HG03045 (cell line): Measurements from ENCODE around the gene ATF7IP2.
"Not testable (repeated sequence)": the region's sequence is repeated elsewhere in the genome, so short reads cannot be mapped to it uniquely, and the experiment has no call there.

Experiments
- ATAC-seq: cut with Tn5 transposase; IDR thresholded peaks from one replicate; pipeline ENCODE4 v1.9.1; 2021; ENCODE audit warnings: mild to moderate bottlenecking, moderate library complexity; ENCODE audit not compliant: unreplicated experiment

ATF7IP2 gene, protein sequence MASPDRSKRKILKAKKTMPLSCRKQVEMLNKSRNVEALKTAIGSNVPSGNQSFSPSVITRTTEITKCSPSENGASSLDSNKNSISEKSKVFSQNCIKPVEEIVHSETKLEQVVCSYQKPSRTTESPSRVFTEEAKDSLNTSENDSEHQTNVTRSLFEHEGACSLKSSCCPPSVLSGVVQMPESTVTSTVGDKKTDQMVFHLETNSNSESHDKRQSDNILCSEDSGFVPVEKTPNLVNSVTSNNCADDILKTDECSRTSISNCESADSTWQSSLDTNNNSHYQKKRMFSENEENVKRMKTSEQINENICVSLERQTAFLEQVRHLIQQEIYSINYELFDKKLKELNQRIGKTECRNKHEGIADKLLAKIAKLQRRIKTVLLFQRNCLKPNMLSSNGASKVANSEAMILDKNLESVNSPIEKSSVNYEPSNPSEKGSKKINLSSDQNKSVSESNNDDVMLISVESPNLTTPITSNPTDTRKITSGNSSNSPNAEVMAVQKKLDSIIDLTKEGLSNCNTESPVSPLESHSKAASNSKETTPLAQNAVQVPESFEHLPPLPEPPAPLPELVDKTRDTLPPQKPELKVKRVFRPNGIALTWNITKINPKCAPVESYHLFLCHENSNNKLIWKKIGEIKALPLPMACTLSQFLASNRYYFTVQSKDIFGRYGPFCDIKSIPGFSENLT

GRCh38 chr16:10385725-10386516, at the start of gene ATF7IP2:
TSS of gene ATF7IP2 (plus strand) at chr16:10386061. CDS start at chr16:10430621, 44,560 bp downstream.
- peak; percentile 94 for ATAC-seq

DNA sequence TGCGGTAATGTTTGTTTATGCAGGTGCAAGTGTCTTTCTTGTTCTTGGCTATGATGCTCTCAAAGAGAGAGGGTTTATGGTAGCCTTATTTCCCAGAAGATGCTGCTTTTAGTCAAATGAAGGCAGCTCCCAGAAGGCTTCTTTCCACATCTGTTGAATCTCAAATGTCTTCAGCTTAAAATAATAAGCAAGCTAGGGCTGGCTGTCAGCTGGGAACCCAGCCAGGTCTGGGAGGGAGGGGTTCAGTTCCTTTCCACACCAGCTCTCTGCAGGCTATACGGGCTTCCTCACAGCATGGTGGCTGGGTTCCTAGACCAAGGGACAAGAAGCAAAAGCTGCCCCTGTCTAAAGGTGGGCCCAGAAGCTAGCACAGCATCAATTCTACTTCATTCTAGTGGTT, 47.4 kb upstream of the ATF7IP2 start:
- no peak for ATAC-seq

DNA sequence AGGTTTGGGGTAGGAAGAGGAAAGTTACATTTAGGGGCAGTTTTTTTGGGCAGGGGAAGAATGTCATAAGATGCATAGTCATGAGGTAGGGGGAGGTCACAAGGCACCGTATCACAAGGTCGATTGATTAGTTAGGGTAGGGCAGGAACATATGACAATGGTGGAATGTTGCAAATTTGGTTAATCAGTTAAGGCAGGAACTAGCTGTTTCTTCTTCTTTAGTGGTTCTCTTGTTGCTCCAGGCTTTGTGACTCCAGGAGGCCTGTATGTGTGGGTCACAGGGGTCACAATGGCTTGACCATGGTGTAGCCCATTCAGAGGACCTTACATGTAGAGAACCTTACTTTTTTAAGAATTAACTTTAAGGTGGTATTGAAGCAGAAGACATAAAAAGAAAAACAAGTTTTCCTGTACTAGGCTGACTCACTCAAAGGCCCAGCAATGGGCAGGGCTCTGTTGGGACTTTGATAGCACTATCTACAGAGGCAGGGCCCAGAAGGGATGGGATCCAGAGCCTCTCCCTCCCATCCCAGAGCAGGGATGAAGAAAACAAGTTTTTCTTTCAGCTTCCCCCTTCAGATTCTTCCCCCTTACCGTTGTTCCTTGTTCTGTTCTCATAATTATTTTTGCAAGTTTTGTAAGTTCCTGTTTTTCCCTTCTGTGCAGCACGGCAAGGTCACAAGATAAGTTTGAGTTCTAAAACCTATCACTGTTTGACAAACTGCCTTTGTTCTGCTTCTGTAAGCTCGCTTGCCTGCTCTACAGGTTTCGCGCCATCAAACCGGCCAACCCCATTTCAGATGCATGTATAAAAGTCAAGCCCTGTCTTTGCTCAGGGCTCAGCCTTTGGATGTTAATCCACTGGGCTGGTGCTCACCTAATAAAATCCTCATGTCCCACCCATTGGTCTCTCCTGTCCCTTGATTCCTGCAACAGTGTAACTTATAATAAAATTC, 45.8 kb upstream of the ATF7IP2 start:
- ATAC-seq = no peak

DNA sequence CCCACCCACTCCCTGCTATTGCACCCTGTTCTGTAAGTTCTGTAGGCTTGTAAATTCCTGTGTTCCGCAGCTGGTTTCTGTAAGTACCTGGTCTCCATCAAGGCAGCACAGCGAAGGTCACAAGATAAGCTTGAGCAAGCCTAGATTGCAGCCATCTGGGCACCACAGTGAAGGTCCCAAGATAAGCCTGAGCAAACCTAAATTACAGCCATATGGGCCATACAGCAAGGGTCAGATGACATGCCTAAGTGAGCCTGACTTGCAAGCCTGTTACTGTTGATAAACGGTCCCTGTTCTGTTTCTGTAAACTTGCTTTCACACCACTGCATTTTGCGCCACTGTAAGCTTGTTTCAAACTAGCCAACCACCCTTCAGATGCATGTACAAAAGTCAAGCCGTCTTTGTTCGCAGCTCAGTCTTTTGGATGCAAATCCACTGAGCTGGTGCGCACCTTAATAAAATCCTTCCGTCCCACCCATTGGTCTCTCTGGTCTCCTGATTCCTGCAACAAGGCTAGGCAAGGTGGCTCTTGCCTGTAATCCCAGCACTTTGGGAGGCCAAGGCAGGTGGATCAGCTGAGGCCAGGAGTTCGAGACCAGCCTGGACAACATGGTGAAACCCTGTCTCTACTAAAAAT, 42.6 kb upstream of the ATF7IP2 start:
- no peak for ATAC-seq

- ATAC-seq = not testable (repeated sequence)
Measured at GRCh38 chr16:10344699-10345098, 41.2 kb upstream of the ATF7IP2 start.

- ATAC-seq = no peak
Measured at GRCh38 chr16:10345629-10346028, 40.2 kb upstream of the ATF7IP2 start.

DNA sequence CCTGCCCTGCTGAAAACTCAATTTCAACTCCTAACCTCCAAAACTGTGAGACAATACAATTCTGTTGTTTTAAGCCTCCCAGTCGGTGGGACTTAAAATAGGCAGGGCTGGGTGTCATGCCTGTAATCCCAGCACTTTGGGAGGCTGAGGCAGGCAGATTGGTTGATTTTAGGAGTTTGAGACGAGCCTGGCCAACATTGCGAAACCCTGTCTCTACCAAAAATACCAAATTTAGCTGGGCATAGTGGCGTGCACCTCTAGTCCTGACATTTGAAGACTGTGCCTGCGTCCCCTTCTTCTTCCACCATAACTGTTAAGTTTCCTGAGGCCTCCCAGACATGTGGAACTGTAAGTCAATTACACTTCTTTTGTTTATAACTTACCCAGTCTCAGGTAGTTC, 36.0 kb upstream of the ATF7IP2 start:
- ATAC-seq = no peak

GRCh38 chr16:10352262-10352661, 33.6 kb upstream of the ATF7IP2 start:
- no peak for ATAC-seq

GRCh38 chr16:10355589-10355988, 30.3 kb upstream of the ATF7IP2 start:
- ATAC-seq = no peak

DNA sequence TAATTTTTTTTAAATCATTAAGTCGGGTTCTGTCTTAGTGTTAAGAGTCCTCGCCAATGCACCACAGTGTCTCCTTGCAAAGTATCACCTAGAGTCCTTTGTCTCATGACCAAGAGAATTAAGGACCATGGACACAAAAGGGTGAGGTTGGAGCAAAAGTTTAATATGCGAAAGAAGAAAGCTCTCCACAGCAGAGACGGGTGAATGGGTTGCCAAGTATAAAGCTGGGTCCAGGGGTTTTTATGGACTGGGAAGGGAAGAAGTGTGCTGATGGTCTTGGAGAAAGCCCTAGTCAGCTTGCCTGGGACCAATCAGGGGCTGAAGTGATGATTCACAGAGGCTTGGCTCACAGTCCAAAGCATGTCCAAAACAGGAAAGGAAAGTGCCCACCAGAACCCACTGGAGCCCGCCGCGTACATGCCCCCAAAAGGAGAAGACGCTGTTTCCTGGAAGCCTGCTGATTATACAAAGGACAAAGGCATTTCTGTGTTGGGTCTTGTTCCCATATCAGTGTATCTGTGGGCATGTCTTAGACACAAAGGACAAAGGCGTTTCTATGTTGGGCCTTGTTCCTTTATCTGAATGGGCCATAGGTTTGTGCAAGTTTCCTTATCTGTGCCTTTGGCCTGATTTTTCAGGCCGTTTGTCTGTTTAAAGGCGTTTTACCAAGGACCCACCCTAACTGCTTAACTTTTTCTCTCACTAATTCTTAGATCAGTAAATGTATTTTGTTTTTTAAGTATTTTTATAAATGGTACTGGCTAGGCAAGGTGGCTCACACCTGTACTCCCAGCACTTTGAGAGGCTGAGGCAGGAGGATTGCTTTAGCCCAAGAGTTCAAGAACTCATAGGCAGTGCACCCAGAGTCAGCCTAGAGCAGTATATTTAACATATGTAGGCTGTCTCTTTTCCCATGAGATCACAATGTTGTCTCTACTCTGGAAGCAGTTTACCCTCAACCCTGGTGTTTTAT, 28.7 kb upstream of the ATF7IP2 start:
- no peak for ATAC-seq

GRCh38 chr16:10361747-10362076, 24.1 kb upstream of the ATF7IP2 start:
- not testable (repeated sequence) for ATAC-seq

GRCh38 chr16:10362077-10362863, 23.6 kb upstream of the ATF7IP2 start:
- ATAC-seq = no peak

GRCh38 chr16:10362864-10363197, 23.0 kb upstream of the ATF7IP2 start:
- ATAC-seq = not testable (repeated sequence)

- ATAC-seq = not testable (repeated sequence)
Measured at GRCh38 chr16:10366619-10367018, 19.2 kb upstream of the ATF7IP2 start.

GRCh38 chr16:10367616-10368188, 18.2 kb upstream of the ATF7IP2 start:
- no peak for ATAC-seq

DNA sequence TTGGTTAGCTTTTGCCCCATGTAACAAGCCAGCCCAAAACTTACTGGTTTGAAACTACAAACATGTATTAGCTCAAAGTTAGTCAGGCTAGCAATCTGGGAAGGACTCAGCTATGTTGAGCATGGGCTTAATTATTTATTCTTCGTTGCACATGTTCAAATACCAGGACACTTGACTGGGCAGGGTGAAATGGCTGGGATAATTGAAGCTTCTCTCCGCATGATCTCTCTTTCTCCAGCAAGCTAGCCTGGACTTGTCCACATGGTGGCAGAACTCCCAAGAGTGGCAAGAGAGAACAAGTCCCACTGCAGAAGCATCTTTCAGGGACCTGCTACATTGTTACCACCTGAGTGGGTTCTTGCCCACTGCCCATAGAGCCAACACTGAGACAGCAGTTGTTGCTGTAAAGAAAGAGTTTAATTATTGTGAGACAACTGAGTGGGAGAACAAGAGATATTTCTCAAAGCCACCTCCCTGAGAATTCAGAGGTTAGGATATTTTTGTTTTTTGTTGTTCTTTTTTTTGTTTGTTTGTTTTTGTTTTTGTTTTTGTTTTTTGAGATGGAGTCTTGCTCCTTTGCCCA, 16.8 kb upstream of the ATF7IP2 start:
- ATAC-seq = no peak

GRCh38 chr16:10370096-10370726, 15.7 kb upstream of the ATF7IP2 start:
- ATAC-seq = no peak
